Smooth muscle cell (in vitro differentiated cells): ENCODE data around the gene HBE1. TPM values are rescaled to one million over a fixed set of nuclear protein-coding genes. Genes with fewer than 3 reads are reported as not detected.

Experiments used
- DNase-seq: peaks from one replicate; lab custom pipeline; 2025; ENCODE audit not compliant: unreplicated experiment; lab: John Stamatoyannopoulos, UW
- H2AFZ ChIP-seq: fragments of 200-600 bp; sonication (generic); 2 replicates; pipeline ENCODE4 v1.6.0; 2016; ENCODE audit warnings: antibody characterized with exemption, low read depth, mild to moderate bottlenecking
- H3F3A ChIP-seq: fragments of 200-600 bp; sonication (generic); 2 replicates; pipeline ENCODE4 v1.6.0; 2017; ENCODE audit warnings: antibody characterized with exemption, low read depth
- H3K27ac ChIP-seq: fragments of 200-600 bp; sonication (generic); 2 replicates; pipeline ENCODE4 v1.5.1; 2016; ENCODE audit warnings: low read depth, mild to moderate bottlenecking
- H3K27me3 ChIP-seq: fragments of 200-600 bp; sonication (generic); 2 replicates; pipeline ENCODE4 v1.6.1; 2016; ENCODE audit warnings: low read depth, mild to moderate bottlenecking
- H3K36me3 ChIP-seq: fragments of 200-600 bp; sonication (generic); 2 replicates; pipeline ENCODE4 v1.5.1; 2016; ENCODE audit warnings: low read depth
- H3K4me1 ChIP-seq: fragments of 200-600 bp; sonication (generic); 2 replicates; pipeline ENCODE4 v1.5.1; 2016; ENCODE audit warnings: low read depth
- H3K4me2 ChIP-seq: fragments of 200-600 bp; sonication (generic); 2 replicates; pipeline ENCODE4 v1.6.0; 2016; ENCODE audit warnings: mild to moderate bottlenecking
- H3K4me3 ChIP-seq: fragments of 200-600 bp; sonication (generic); 2 replicates; pipeline ENCODE4 v1.5.1; 2016; ENCODE audit warnings: mild to moderate bottlenecking
- H3K79me2 ChIP-seq: fragments of 200-600 bp; sonication (generic); 2 replicates; pipeline ENCODE4 v1.6.0; 2016; ENCODE audit warnings: low read depth, mild to moderate bottlenecking
- H3K9ac ChIP-seq: fragments of 200-600 bp; sonication (generic); 2 replicates; pipeline ENCODE4 v1.6.0; 2016; ENCODE audit warnings: low read depth
- H3K9me3 ChIP-seq: fragments of 200-600 bp; sonication (generic); replicated peaks from 2 replicates; pipeline ENCODE4 v1.5.1; 2016; ENCODE audit warnings: low read depth
- H4K20me1 ChIP-seq: fragments of 200-600 bp; sonication (generic); 2 replicates; pipeline ENCODE4 v1.6.0; 2016; ENCODE audit warnings: low read depth
- WGBS: methylation state at CpG from one replicate; pipeline ENCODE4 v1.1.7; 2016; ENCODE audit warnings: low lambda C conversion rate; 5-methylcytosine and 5-hydroxymethylcytosine counted together
- polyA plus RNA-seq: library from polyadenylated mRNA; unstranded; fragments of >200 nt; fragmentation: Nextera tagmentation; extraction: Ambion mirVana; gene quantifications from 2 replicates; pipeline ENCODE4 v1.2.1, GENCODE V29; 2016
- total RNA-seq: library from RNA; depleted of rRNA; stranded (reverse); fragments of >200 nt; gene quantifications from 2 replicates; pipeline ENCODE4 v1.2.3, GENCODE V29; 2014
- TF ChIP-seq, protein P1 (sequence below): fragments of 200-600 bp; sonication (generic); IDR thresholded peaks from 2 replicates; pipeline ENCODE4 v1.5.1; 2017; ENCODE audit warnings: borderline replicate concordance, mild to moderate bottlenecking, antibody characterized with exemption; ENCODE audit not compliant: insufficient read depth, poor library complexity, severe bottlenecking

HBE1 gene
- total and polyA plus RNA-seq, 2 experiments from 2014 or later = not detected

DNA sequence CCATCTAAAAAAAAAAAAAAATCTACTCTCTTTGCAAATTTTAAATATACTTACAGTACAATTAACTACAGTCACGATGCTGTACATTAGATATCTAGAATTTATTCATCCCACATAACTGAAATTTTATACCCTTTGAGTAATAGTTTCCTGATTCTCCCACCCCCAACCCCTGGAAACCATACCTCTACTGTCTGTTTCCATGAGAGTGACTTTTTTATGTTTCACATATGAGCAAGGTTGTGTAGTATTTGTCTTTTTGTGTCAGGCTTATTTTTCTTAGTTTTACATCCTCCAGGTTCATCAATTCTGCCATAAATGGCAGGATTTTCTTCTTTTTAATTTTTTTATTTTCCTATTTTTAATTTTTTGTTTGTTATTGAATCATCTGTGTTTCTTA lies 46.1 kb downstream of the HBE1 start:
- Histone ChIP-seq H3K36me3 (no peaks in the 10 kb centered on the region), H4K20me1 (no peaks in the 10 kb centered on the region), H3K4me3 (no peak overlapping the region), H3K9ac (no peak overlapping the region), H3K79me2 (no peaks in the 10 kb centered on the region), H3K9me3 (no peaks in the 10 kb centered on the region), H3F3A (no peaks in the 10 kb centered on the region), H3K27ac (no peak overlapping the region), H3K27me3 (no peaks in the 10 kb centered on the region), H2AFZ (no peak overlapping the region), H3K4me1 (no peaks in the 10 kb centered on the region), H3K4me2 (no peak overlapping the region)
- WGBS = 95% methylated on average over 1 of the region's 1 CpG
- no peak for DNase-seq
- TF ChIP-seq, protein P1, sequence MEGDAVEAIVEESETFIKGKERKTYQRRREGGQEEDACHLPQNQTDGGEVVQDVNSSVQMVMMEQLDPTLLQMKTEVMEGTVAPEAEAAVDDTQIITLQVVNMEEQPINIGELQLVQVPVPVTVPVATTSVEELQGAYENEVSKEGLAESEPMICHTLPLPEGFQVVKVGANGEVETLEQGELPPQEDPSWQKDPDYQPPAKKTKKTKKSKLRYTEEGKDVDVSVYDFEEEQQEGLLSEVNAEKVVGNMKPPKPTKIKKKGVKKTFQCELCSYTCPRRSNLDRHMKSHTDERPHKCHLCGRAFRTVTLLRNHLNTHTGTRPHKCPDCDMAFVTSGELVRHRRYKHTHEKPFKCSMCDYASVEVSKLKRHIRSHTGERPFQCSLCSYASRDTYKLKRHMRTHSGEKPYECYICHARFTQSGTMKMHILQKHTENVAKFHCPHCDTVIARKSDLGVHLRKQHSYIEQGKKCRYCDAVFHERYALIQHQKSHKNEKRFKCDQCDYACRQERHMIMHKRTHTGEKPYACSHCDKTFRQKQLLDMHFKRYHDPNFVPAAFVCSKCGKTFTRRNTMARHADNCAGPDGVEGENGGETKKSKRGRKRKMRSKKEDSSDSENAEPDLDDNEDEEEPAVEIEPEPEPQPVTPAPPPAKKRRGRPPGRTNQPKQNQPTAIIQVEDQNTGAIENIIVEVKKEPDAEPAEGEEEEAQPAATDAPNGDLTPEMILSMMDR = no peak

DNA sequence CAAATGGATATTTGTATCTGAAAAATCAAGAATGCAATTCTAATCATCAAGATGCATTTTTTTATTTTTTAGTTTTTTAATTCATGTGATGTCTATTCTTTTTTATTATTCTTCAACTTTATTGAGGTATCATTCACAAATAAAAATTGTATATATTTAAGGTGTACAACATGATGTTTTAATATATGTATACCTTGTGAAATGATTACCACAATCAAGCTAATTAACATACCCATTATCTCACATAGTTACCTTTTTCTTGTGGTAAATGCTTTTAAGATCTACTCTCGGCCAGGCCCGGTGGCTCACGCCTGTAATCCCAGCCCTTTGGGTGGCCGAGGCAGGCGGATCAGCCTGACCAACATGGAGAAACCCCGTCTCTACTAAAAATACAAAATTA lies 46.6 kb downstream of the HBE1 start:
- no peaks in the 10 kb centered on the region for H3K9me3 ChIP-seq
- H3K4me2 ChIP-seq = no peak overlapping the region
- H3F3A ChIP-seq = no peaks in the 10 kb centered on the region
- TF ChIP-seq, protein P1 = no peak
- H3K27me3 ChIP-seq = no peaks in the 10 kb centered on the region
- no peaks in the 10 kb centered on the region for H4K20me1 ChIP-seq
- no peaks in the 10 kb centered on the region for H3K36me3 ChIP-seq
- whole genome bisulfite sequencing = 86% methylated on average over 6 of the region's 6 CpGs
- H3K4me1 ChIP-seq = no peaks in the 10 kb centered on the region
- H3K79me2 ChIP-seq = no peaks in the 10 kb centered on the region
- no peak for DNase-seq
- no peak overlapping the region for H3K4me3 ChIP-seq
- no peak overlapping the region for H3K27ac ChIP-seq
- no peak overlapping the region for H3K9ac ChIP-seq
- H2AFZ ChIP-seq = no peak overlapping the region

Other genes with a start within 250 kb of the HBE1 start
- gene OR52J3, start 223.4 kb downstream of the HBE1 start, total RNA-seq = not detected in 2 replicates
- not detected in 2 replicates for gene OR52J3, start 223.4 kb downstream of the HBE1 start, polyA plus RNA-seq
- not detected in 2 replicates for gene OR52E2, start 210.3 kb downstream of the HBE1 start, total RNA-seq
- not detected in 2 replicates for gene OR52E2, start 210.3 kb downstream of the HBE1 start, polyA plus RNA-seq
- gene OR52E1, start 200.4 kb downstream of the HBE1 start, total RNA-seq = not detected in 2 replicates
- gene OR52E1, start 200.4 kb downstream of the HBE1 start, polyA plus RNA-seq = not detected in 2 replicates
- not detected in 2 replicates for gene OR52A5, start 131.6 kb downstream of the HBE1 start, total RNA-seq
- gene OR52A5, start 131.6 kb downstream of the HBE1 start, polyA plus RNA-seq = not detected in 2 replicates
- not detected in 2 replicates for gene OR52A1, start 115.2 kb downstream of the HBE1 start, total RNA-seq
- gene OR52A1, start 115.2 kb downstream of the HBE1 start, polyA plus RNA-seq = not detected in 2 replicates
- not detected in 2 replicates for gene OR51V1, start 69.3 kb downstream of the HBE1 start, total RNA-seq
- not detected in 2 replicates for gene OR51V1, start 69.3 kb downstream of the HBE1 start, polyA plus RNA-seq
- not detected in 2 replicates for gene HBB, start 42.9 kb downstream of the HBE1 start, total RNA-seq
- gene HBB, start 42.9 kb downstream of the HBE1 start, polyA plus RNA-seq = not detected in 2 replicates
- not detected in 2 replicates for gene HBD, start 35.5 kb downstream of the HBE1 start, total RNA-seq
- gene HBD, start 35.5 kb downstream of the HBE1 start, polyA plus RNA-seq = not detected in 2 replicates
- gene HBG1, start 20.1 kb downstream of the HBE1 start, total RNA-seq = not detected in 2 replicates
- gene HBG1, start 20.1 kb downstream of the HBE1 start, polyA plus RNA-seq = not detected in 2 replicates
- 0.49 TPM in 1 of 2 replicates, not detected in the other for gene HBG2, start 15.2 kb downstream of the HBE1 start, total RNA-seq
- gene HBG2, start 15.2 kb downstream of the HBE1 start, polyA plus RNA-seq = not detected in 2 replicates
- gene OR51B4, start 32.0 kb upstream of the HBE1 start, total RNA-seq = not detected in 2 replicates
- not detected in 2 replicates for gene OR51B4, start 32.0 kb upstream of the HBE1 start, polyA plus RNA-seq
- gene OR51B2, start 54.4 kb upstream of the HBE1 start, total RNA-seq = not detected in 2 replicates
- gene OR51B2, start 54.4 kb upstream of the HBE1 start, polyA plus RNA-seq = not detected in 2 replicates
- 0.09 and 0.54 TPM in 2 replicates for gene OR51B5, start 73.6 kb upstream of the HBE1 start, total RNA-seq
- gene OR51B5, start 73.6 kb upstream of the HBE1 start, polyA plus RNA-seq = not detected in 2 replicates
- gene OR51B6, start 81.6 kb upstream of the HBE1 start, total RNA-seq = not detected in 2 replicates
- not detected in 2 replicates for gene OR51B6, start 81.6 kb upstream of the HBE1 start, polyA plus RNA-seq
- not detected in 2 replicates for gene OR51M1, start 113.9 kb upstream of the HBE1 start, total RNA-seq
- not detected in 2 replicates for gene OR51M1, start 113.9 kb upstream of the HBE1 start, polyA plus RNA-seq
- gene OR51Q1, start 152.2 kb upstream of the HBE1 start, total RNA-seq = not detected in 2 replicates
- gene OR51Q1, start 152.2 kb upstream of the HBE1 start, polyA plus RNA-seq = not detected in 2 replicates
- not detected in 2 replicates for gene OR51I1, start 171.6 kb upstream of the HBE1 start, total RNA-seq
- not detected in 2 replicates for gene OR51I1, start 171.6 kb upstream of the HBE1 start, polyA plus RNA-seq
- not detected in 2 replicates for gene OR51I2, start 179.4 kb upstream of the HBE1 start, total RNA-seq
- not detected in 2 replicates for gene OR51I2, start 179.4 kb upstream of the HBE1 start, polyA plus RNA-seq
- gene OR52D1, start 218.7 kb upstream of the HBE1 start, total RNA-seq = not detected in 2 replicates
- not detected in 2 replicates for gene OR52D1, start 218.7 kb upstream of the HBE1 start, polyA plus RNA-seq
- 0.13 and 0.27 TPM in 2 replicates for gene UBQLN3, start 240.0 kb upstream of the HBE1 start, total RNA-seq
- 0.45 TPM in 1 of 2 replicates, not detected in the other for gene UBQLN3, start 240.0 kb upstream of the HBE1 start, polyA plus RNA-seq
- gene UBQLNL, start 246.8 kb upstream of the HBE1 start, total RNA-seq = 0.31 and 0.58 TPM in 2 replicates
- 0.14 TPM in 1 of 2 replicates, not detected in the other for gene UBQLNL, start 246.8 kb upstream of the HBE1 start, polyA plus RNA-seq